GM12878 (cell line): ENCODE results near the gene NGDN. TPM values are rescaled to one million over a fixed set of nuclear protein-coding genes. Genes with fewer than 3 reads are reported as not detected.

Experiments
- ATAC-seq: fragments of 200-7000 bp; cut with Tn5 transposase; 3 replicates; pipeline ENCODE4 v1.9.1; 2020; ENCODE audit warnings: mild to moderate bottlenecking, moderate library complexity
- BruUV-seq: library from RNA; stranded (reverse); fragments of 400-500 nt; replicated peaks from 2 replicates; lab custom pipeline; 2021; lab: Mats Ljungman, UMichigan
- CTCF ChIA-PET: fragments of 300-600 bp; sonication (Branson Sonifier 250); formaldehyde crosslinking; extraction: SDS; loops from one replicate; lab custom pipeline; 2021; ENCODE audit warnings: inconsistent platforms; lab: Yijun Ruan, JAX
- POLR2A ChIA-PET: fragments of 350-600 bp; formaldehyde crosslinking; extraction: SDS; loops from one replicate; lab custom pipeline; 2021; ENCODE audit warnings: inconsistent platforms; lab: Charles Lee
- RAD21 ChIA-PET: fragments of 300-600 bp; sonication (Branson Sonifier 250); formaldehyde crosslinking; loops from one replicate; lab custom pipeline; 2023; ENCODE audit warnings: antibody characterized with exemption; ENCODE audit not compliant: unreplicated experiment; lab: Charles Lee
- SMC1A ChIA-PET: fragments of 300-600 bp; sonication (Branson Sonifier 250); formaldehyde crosslinking; loops from one replicate; lab custom pipeline; 2023; ENCODE audit not compliant: unreplicated experiment, uncharacterized antibody; lab: Charles Lee
- DNase-seq: peaks from one replicate; pipeline ENCODE4 v3.0.0-alpha.2; 2011; ENCODE audit warnings: low read depth, low spot score
- FAIRE-seq: peaks from 3 replicates; lab custom pipeline; 2011; peaks lifted over from hg19 to GRCh38; lab: Jason Lieb, UNC
- H2AFZ ChIP-seq: 2 replicates; pipeline ENCODE4 v1.6.0; 2011; ENCODE audit warnings: low read depth, low read length, control low read depth; ENCODE audit not compliant: control insufficient read depth
- H3K27ac ChIP-seq: 2 replicates; pipeline ENCODE4 v1.5.1; 2011; ENCODE audit warnings: control low read depth; ENCODE audit not compliant: control insufficient read depth, insufficient read depth
- H3K27me3 ChIP-seq, 2 experiments: replicated peaks in 1 of 2; 2 replicates each; pipeline versions ENCODE4 v1.6.0 to v1.6.1; 2011; ENCODE audit warnings: low read length in 1 of 2; ENCODE audit not compliant: control insufficient read depth in 2 of 2, insufficient read depth in 2 of 2
- H3K36me3 ChIP-seq, 2 experiments: 2 replicates each; pipeline ENCODE4 v1.5.1; 2011; ENCODE audit warnings: low read length in 1 of 2; ENCODE audit not compliant: control insufficient read depth in 2 of 2, insufficient read depth in 2 of 2
- H3K4me1 ChIP-seq: 2 replicates; pipeline ENCODE4 v1.6.1; 2011; ENCODE audit warnings: mild to moderate bottlenecking, low read length, moderate library complexity, mixed read lengths; ENCODE audit not compliant: control insufficient read depth, insufficient read depth
- H3K4me2 ChIP-seq: 2 replicates; pipeline ENCODE4 v1.6.0; 2011; ENCODE audit warnings: control low read depth; ENCODE audit not compliant: control insufficient read depth, insufficient read depth
- H3K4me3 ChIP-seq: fragments of 200-600 bp; sonication (generic); 2 replicates; pipeline ENCODE4 v1.5.1; 2016
- H3K79me2 ChIP-seq: 2 replicates; pipeline ENCODE4 v1.6.0; 2011; ENCODE audit warnings: low read length; ENCODE audit not compliant: control insufficient read depth, insufficient read depth
- H3K9ac ChIP-seq: 2 replicates; pipeline ENCODE4 v1.8.0; 2011; ENCODE audit warnings: low read length, control low read depth, mixed read lengths; ENCODE audit not compliant: control insufficient read depth, insufficient read depth
- H3K9me3 ChIP-seq: replicated peaks from 3 replicates; pipeline ENCODE4 v1.5.1; 2011; ENCODE audit warnings: mild to moderate bottlenecking, low read length; ENCODE audit not compliant: control insufficient read depth, insufficient read depth
- H4K20me1 ChIP-seq: 2 replicates; pipeline ENCODE4 v1.6.0; 2011; ENCODE audit not compliant: control insufficient read depth, insufficient read depth
- GABPA ChIP-seq: IDR thresholded peaks from 2 replicates; pipeline ENCODE4 v1.6.1; 2014; ENCODE audit warnings: antibody characterized with exemption, low read depth, mild to moderate bottlenecking, inconsistent platforms
- MEF2B ChIP-seq: fragments of 450-650 bp; IDR thresholded peaks from 2 replicates; pipeline ENCODE4 v1.6.1; 2018; ENCODE audit warnings: mild to moderate bottlenecking, moderate library complexity; ENCODE audit not compliant: partially characterized antibody, poor library complexity, severe bottlenecking
- REST ChIP-seq: IDR thresholded peaks from 2 replicates; pipeline ENCODE4 v1.6.1; 2012; ENCODE audit warnings: mild to moderate bottlenecking, low read depth, low read length
- WGBS: methylation state at CpG from one replicate; pipeline ENCODE4 v1.1.6; 2016; ENCODE audit warnings: low lambda C conversion rate; ENCODE audit not compliant: insufficient replicate concordance, insufficient coverage; ENCODE audit errors: missing lambda C conversion rate; 5-methylcytosine and 5-hydroxymethylcytosine counted together
- in situ Hi-C: fragments of 300-500 bp; cut with MboI; formaldehyde crosslinking; loops from 9 replicates; pipeline ENCODE4 v1.14.3; 2018; ENCODE audit warnings: mixed read lengths
- intact Hi-C: fragments of 100-400 bp; cut with micrococcal nuclease; formaldehyde crosslinking; loops from one replicate; pipeline ENCODE4 v1.14.2; 2022; ENCODE audit not compliant: unreplicated experiment
- polyA plus RNA-seq, 11 experiments: library from polyadenylated mRNA; depleted of rRNA in 4 of 11; unstranded in 6 of 11; stranded (reverse) in 5 of 11; fragments of >200 nt; fragmentation: Nextera tagmentation in 4 of 11; fragmentation: Illumina TruSeq in 1 of 11; extraction: Ambion mirVana in 4 of 11; extraction: Trizol in 1 of 11; gene quantifications; 1 replicate in 1 of 11; 2 replicates in 10 of 11; pipeline versions ENCODE4 v1.2.1 to v1.2.3, GENCODE V29; 2011 to 2016; ENCODE audit warnings: inconsistent platforms in 2 of 11, missing spikeins in 2 of 11, low read depth in 1 of 11
- total RNA-seq, 4 experiments: library from RNA; depleted of rRNA in 3 of 4; stranded (reverse); fragments of >200 nt in 3 of 4; fragmentation: Illumina TruSeq in 1 of 4; extraction: Trizol in 1 of 4; gene quantifications; 2 replicates each; pipeline versions ENCODE4 v1.2.1 to v1.2.3, GENCODE V29; 2013 to 2021

Gene NGDN
- total and polyA plus RNA-seq, 10 of the 15 experiments (the other 5 are each of a cell fraction or from before 2014, with no cell fraction given), result 40.4 to 163 (median 71.4) TPM

DNA sequence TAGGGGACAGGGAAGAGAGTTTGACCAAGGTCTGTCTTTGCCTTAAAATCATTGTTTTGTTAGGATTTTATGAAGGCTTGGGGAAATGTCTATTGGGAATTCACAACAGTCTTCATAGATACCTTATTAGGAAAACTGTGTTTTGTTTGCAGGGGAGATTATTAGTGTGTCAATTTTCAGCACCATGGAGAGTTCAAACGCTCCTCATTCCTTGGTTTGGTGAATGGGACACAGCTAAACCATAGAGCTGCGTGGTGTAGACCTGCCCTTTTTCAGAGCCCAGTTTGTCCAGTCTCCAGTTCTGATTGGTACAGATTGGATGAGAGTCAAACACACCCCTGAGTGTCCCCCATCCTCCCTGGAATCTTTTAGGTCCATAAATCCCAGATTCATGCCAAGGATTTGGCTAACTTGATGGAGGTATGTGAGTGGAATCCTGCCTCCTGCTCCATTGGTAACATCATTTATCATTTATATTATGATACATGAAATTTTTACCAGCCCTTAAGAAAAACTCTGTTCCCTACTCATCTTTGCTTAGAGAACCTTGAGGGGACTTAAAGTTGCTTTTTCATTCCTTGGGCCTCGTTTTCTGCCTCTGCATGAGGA, 12.0 kb downstream of the NGDN start:
- Histone ChIP-seq H3K4me3 (no peak overlapping the region), H3K36me3 (peaks cover 3 to 22% of the 10 kb centered on the region in 2 experiments), H4K20me1 (no peaks in the 10 kb centered on the region), H3K9me3 (no peaks in the 10 kb centered on the region), H3K4me1 (no peaks in the 10 kb centered on the region), H3K27me3 (no peaks in the 10 kb centered on the region), H3K79me2 (no peaks in the 10 kb centered on the region), H3K9ac (no peak overlapping the region), H3K27ac (no peak overlapping the region), H2AFZ (no peak overlapping the region), H3K4me2 (no peak overlapping the region)
- ChIA-PET RAD21 (interaction anchor here (5.8 kb wide), 1 partner anchor 79 kb away, joined by 39 read pairs; no protein-coding TSS in a partner anchor), CTCF (interaction anchor here (1.0 to 14.1 kb wide), 4 partner anchors 13 to 78 kb away, joined by 3 to 436 read pairs (median 76); partner anchors contain the start of gene THTPA), SMC1A (interaction anchor here (8.9 kb wide), 1 partner anchor 80 kb away, joined by 124 read pairs; no protein-coding TSS in a partner anchor), POLR2A (no interaction called here)
- TF ChIP-seq MEF2B, result no peak
- TF ChIP-seq REST, result peak; percentile 79
- no peak for TF ChIP-seq GABPA
- no peak for FAIRE-seq
- no peak for ATAC-seq
- BruUV-seq, result no TSS peak
- WGBS, result 68% methylated on average over 3 of the region's 3 CpGs
- intact Hi-C loops (no loop called here), in situ Hi-C loops (no loop called here)
- no peak for DNase-seq
